HepG2 (cell line): ENCODE measurements around the gene RECQL.

Experiments
- CTCF ChIP-seq: sonication (generic); formaldehyde crosslinking; IDR thresholded peaks from 2 replicates; pipeline ENCODE4 v1.5.0; 2020; ENCODE audit warnings: mild to moderate bottlenecking, missing genetic modification reagents, moderate library complexity
- FOSL1 ChIP-seq: sonication (generic); formaldehyde crosslinking; IDR thresholded peaks from 2 replicates; pipeline ENCODE4 v1.9.0; 2021; ENCODE audit warnings: missing genetic modification reagents, borderline replicate concordance
- JUNB ChIP-seq: sonication (generic); formaldehyde crosslinking; IDR thresholded peaks from 2 replicates; pipeline ENCODE4 v1.8.0; 2022; ENCODE audit warnings: missing genetic modification reagents, mild to moderate bottlenecking, borderline replicate concordance
- KDM5A ChIP-seq: fragments of 200-600 bp; sonication (generic); IDR thresholded peaks from 2 replicates; pipeline ENCODE4 v1.7.0; 2018; ENCODE audit warnings: antibody characterized with exemption, mild to moderate bottlenecking, low read length, borderline replicate concordance
- SP5 ChIP-seq: IDR thresholded peaks from 2 replicates; pipeline ENCODE4 v1.6.1; 2016; ENCODE audit warnings: low read depth, borderline replicate concordance
- STAT5B ChIP-seq: sonication (generic); formaldehyde crosslinking; IDR thresholded peaks from 2 replicates; pipeline ENCODE4 v1.4.0; 2020; ENCODE audit warnings: missing genetic modification reagents
- TBP ChIP-seq: sonication (generic); formaldehyde crosslinking; IDR thresholded peaks from 2 replicates; pipeline ENCODE4 v1.5.0; 2020; ENCODE audit warnings: missing genetic modification reagents
- TFE3 ChIP-seq: IDR thresholded peaks from 2 replicates; pipeline ENCODE4 v1.6.1; 2016
- ZBTB10 ChIP-seq: sonication (generic); formaldehyde crosslinking; IDR thresholded peaks from 2 replicates; pipeline ENCODE4 v1.4.0; 2020; ENCODE audit warnings: missing genetic modification reagents, borderline replicate concordance
- ZNF10 ChIP-seq: sonication (generic); formaldehyde crosslinking; IDR thresholded peaks from 2 replicates; pipeline ENCODE4 v1.4.0; 2020; ENCODE audit warnings: mild to moderate bottlenecking, low read depth, missing genetic modification reagents, borderline replicate concordance
- ZNF251 ChIP-seq: sonication (generic); formaldehyde crosslinking; IDR thresholded peaks from 2 replicates; pipeline ENCODE4 v1.9.0; 2021; ENCODE audit warnings: mild to moderate bottlenecking, missing genetic modification reagents
- ZNF264 ChIP-seq: sonication (generic); formaldehyde crosslinking; IDR thresholded peaks from 2 replicates; pipeline ENCODE4 v1.4.0; 2020; ENCODE audit warnings: missing genetic modification reagents
- ZNF354B ChIP-seq: sonication (generic); formaldehyde crosslinking; IDR thresholded peaks from 2 replicates; pipeline ENCODE4 v1.8.0; 2022; ENCODE audit warnings: mild to moderate bottlenecking, missing genetic modification reagents

GRCh38 chr12:21483531-21483930 is 17.9 kb downstream of the RECQL start:
- TF ChIP-seq ZNF264 (CRISPR knock-in tag) (no peak), SP5 (CRISPR knock-in tag) (no peak), ZNF251 (CRISPR knock-in tag) (no peak), ZNF354B (CRISPR knock-in tag) (no peak), TFE3 (CRISPR knock-in tag) (no peak), FOSL1 (CRISPR knock-in tag) (no peak), TBP (no peak), ZNF10 (no peak), KDM5A (no peak), CTCF (CRISPR knock-in tag) (no peak), JUNB (CRISPR knock-in tag) (no peak), ZBTB10 (CRISPR knock-in tag) (no peak), STAT5B (no peak)
